Stimulated activated CD4-positive, alpha-beta T cell treated with anti-CD3 and anti-CD28 coated beads, Interleukin-12 subunit alpha, Interleukin-12 subunit beta, amount 100 ng/mL, for 48 hours (primary cell): ENCODE measurements around the gene GAN.
"Not testable (repeated sequence)": the region's sequence is repeated elsewhere in the genome, so short reads cannot be mapped to it uniquely, and the experiment has no call there.

Experiments
- DNase-seq, 3 donors: peaks; one replicate each; pipeline ENCODE4 v3.0.0-alpha.2; 2020; ENCODE audit warnings: low read depth in 2 of 3, low spot score in 1 of 3

The GAN gene

GRCh38 chr16:81307770-81308169, 7.0 kb upstream of the GAN start:
- DNase-seq, result no peak

- DNase-seq, result no peak
Measured at GRCh38 chr16:81310045-81310644, 4.6 kb upstream of the GAN start.

- DNase-seq, result no peak
Measured at GRCh38 chr16:81311762-81312161, 3.0 kb upstream of the GAN start.

DNA sequence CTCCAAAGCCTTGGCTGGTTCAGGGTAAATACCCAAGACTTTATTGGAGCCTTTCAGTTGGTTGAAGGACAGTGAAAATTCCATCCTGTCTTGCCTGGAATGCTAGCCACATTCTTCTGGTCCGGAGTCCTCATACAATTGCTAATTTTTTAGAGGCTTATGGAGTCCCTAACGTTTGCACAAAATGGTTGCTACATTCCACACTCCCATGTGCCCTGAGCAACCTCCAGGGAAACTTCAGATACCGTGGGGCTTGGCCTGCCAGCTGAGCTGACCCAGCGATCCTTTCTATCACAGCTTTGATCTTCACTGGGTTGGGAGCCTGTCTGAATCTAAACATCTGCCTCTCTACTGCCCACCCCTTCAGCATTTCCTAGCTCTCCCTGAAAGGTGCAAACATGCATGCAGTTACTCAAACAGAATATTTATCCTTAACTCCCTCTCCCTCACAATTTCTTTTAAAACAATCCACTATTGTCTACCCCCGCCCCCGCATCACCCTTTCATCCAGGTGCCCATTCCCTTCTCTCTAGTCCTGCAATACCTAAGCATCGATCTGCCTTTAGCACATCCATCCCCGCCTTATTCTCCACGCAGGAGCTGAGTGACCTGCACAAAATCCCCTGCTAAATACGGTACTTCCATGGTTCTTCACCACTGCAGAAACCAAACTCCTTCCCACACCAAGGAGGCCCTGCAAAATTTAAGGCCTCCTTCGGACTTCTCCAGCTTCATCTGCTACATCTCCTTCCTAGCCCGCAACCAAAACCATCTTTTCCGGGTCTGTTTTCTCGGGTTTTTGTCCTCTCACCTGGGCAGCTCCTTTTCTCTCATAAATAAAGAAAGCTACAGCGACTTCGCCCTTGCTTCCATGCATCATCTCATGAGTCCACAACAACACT, 810 bp upstream of the GAN start:
- no peak for DNase-seq

GRCh38 chr16:81315271-81316175, 761 bp downstream of the GAN start:
- peak in 1 of 3 donors; percentile 30 for DNase-seq

DNA sequence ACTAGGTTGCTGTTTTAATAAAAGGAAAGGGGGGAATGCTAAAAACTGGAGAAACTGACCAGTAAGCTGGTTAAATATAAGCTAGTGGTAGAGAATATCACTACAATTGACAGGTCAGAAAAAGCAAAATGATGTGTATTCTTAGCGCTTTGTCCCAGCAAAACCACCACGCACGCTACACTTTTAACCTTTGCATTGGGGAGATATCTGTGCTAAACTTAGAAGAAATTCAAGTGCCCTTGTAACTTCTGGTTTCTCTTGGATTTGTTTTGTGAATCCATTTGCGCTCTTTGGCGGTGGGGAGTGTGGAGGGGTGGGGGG, 1.4 kb downstream of the GAN start:
- DNase-seq, result no peak

- no peak for DNase-seq
Measured at GRCh38 chr16:81318711-81319110, 3.9 kb downstream of the GAN start.

DNA sequence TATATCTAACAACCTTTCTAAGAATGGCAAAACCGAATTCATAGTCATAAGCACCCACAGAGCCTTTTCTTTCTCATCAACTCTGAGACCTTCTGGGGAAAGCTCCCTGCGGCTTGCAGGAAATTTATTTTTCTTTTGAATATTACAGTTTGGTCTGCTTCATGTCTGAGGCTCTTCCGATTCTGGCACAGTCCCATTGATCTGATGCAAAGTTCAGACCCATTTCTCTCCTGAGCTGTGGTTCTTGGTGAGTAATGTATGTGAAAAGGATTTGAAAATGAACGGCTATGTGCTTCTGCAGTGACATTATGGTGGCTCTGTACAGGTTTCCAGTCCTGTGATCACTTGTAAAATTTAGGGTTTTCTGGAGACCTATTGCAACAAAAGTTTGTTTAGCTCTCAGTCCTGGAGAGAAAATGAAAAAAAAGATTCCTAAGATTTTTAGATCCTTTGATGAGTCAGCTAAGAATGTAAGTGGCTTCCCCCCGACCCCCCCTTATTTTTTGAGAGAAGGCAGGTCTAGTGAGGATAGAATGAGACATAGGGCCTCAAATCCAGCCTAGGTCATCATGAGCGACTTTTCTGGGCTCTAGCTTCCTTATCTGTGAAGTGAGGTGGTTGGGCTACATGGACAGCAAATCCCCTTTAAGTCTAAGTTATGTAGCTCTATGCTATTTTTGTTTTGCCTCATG, 4.6 kb downstream of the GAN start:
- DNase-seq, result no peak

- DNase-seq, result no peak
Measured at GRCh38 chr16:81321039-81321438, 6.3 kb downstream of the GAN start.

- no peak for DNase-seq
Measured at GRCh38 chr16:81321536-81321935, 6.8 kb downstream of the GAN start.

GRCh38 chr16:81324808-81325207, 10.0 kb downstream of the GAN start:
- DNase-seq, result no peak

DNA sequence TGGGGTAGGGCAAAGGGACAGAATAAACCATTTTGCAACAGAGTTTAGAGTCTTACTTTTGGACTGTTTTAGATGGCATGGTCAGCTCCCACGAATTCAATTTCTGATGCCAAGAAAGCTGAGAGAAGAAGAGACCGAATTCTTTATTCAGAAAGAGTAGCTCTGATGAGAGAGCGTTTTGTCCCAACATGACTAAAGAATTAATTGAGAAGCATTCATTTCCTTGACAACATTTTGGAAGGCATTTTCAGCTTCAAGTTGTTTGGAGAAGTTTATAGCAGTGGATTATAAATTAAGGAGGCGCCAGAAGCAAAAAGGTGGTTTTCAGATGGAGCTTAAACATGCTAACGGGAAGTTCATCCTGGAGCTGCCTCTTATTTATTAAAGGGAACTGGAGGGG, 12.2 kb downstream of the GAN start:
- no peak for DNase-seq

DNA sequence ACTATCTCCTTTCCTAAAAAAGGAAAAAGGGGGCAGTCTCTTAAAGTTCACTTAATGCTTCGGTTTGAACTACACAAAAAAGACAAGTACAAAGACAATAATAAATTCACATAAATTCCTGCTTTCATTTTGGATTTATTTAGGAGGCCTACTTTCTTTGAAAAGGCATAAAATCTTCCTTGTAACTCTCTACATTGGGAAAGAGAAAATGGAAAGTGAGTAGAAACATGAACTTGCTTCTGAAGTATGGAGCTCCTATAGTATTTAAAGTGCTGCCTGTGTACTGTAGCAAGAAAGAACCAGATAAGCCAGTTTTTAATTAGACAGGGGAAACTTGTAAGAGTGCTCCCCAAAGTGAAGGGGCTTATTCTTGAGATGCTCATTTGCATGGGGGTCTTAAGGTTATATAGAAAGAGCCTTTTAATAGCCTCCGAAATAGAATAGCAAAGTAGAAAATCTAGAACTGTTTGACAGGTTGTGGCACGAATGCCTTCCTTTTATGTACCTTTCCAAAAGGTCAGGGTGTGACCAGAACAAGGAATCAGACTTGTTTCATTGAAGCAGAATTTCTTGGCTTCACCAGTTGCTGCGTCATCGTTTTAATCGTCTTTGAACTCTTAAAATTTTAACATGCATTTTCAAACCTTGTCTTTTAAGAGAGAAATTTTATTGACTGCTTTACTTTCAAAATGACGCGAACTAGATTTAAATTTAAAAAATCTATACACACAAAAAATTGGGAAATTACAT, 12.9 kb downstream of the GAN start:
- DNase-seq, result no peak

DNA sequence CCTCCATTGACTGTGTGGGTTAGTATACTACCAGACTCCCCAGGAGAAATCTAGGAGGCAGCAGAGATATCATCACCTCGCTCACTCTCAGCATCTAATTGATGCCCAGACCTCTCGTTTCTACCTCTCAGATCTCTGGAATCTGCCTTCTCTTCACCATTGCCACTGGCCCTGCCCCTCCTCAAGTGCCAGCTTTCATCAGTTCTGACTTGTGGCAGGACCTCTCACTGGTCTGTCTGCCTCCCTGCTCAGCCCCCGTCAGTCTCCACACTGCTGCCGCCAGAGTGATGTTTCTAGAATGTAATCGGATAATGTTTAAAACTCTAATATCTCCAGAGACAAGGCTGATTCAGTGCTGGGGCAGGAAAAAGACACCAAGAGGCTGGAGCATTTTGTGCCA, 15.2 kb downstream of the GAN start:
- no peak for DNase-seq

- no peak for DNase-seq
Measured at GRCh38 chr16:81333356-81333755, 18.6 kb downstream of the GAN start.

DNA sequence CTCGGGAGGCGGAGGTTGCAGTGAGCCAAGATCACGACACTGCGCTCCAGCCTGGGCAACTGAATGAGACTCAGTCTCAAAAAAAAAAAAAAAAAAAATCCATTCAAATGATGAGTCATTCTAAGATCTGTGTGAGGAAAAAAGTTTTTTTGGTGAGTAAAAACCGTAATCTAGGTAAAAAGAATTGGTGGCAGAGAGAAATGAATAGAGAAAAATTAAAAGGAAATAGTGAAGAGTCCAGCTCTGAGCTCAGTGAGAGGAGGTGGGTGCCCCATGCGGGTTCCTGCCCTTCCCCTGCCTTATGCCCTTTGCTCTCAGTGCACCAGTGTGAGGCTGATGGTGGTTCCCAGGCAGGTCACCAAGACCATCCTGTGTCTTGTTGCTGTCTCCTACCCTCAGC, 20.9 kb downstream of the GAN start:
- DNase-seq, result peak in 2 of 3 donors; percentile 26

DNA sequence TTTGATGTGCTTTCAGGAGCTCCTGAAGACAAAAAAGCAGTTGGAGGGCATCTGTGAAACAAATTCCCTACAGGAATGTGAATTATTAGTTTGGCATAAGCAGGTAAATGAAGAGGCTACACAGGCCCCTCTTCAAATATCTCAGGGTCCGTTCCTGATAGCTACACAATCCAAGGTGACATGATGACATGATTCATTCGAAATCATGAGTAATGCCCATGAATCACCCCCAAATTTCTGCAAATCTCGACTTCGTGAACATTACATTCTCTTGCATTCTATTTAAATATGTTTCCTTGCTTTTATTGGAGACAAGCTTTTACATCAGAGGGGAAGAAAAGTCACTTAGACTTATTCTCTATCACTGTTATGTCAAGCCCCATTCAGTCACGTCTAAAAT, 22.3 kb downstream of the GAN start:
- no peak for DNase-seq

- not testable (repeated sequence) for DNase-seq
Measured at GRCh38 chr16:81345172-81345571, 30.4 kb downstream of the GAN start.

GRCh38 chr16:81347425-81347824, 32.7 kb downstream of the GAN start:
- no peak for DNase-seq

DNA sequence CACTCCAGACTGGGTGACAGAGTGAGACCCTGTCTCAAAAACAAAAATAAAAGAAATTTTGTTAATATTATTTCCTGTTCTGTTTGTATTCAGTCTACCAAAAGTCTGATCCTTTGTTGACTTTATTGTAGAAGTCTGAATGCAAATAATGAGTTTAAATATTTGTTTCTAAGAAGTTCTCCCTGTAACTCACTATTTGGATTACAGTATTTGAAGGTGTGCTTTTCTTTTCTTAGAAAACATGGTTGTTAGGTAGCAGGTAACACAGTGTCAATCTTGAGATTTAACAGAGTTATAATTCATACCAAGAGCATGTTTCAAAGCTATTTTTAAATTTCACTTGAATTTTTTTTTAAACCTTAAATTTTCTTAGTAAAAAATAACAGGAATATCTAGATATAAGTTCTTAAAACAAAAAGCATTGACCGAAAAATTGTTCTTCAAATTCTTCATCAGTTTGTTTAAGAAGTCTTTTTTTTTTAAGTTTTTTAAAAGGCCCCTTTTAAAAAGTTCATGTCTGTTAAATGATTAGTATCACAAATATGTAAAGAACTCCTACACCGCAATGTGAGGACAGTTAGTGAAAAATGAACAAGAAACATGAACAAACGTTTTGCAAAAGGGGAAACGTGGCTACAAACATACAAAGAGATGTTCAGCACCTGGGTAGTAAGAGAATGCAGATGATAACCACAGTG, 35.0 kb downstream of the GAN start:
- no peak for DNase-seq
